Vagina (tissue), 2 donors: ENCODE results near the gene TP53TG5.

Experiments used
- POLR2A ChIP-seq, 2 donors: fragments of 450-650 bp; IDR thresholded peaks; one replicate each; pipeline ENCODE4 v1.6.1; 2017; ENCODE audit warnings: antibody characterized with exemption in 2 of 2, mild to moderate bottlenecking in 2 of 2, moderate library complexity in 2 of 2
- POLR2AphosphoS5 ChIP-seq, 2 donors: sonication (generic); formaldehyde crosslinking; IDR thresholded peaks; one replicate each; pipeline ENCODE4 v1.9.0; 2017; ENCODE audit warnings: antibody characterized with exemption in 2 of 2, mild to moderate bottlenecking in 2 of 2, low read depth in 1 of 2; ENCODE audit not compliant: insufficient read depth in 1 of 2
- TF ChIP-seq, protein P1 (sequence below), 3 experiments: fragments of 450-650 bp in 2 of 3; fragments of 200-600 bp in 1 of 3; sonication (generic) in 1 of 3; IDR thresholded peaks; one replicate each; pipeline ENCODE4 v1.5.1; 2017 to 2019; ENCODE audit warnings: antibody characterized with exemption in 3 of 3, mild to moderate bottlenecking in 2 of 3, moderate library complexity in 2 of 3

DNA sequence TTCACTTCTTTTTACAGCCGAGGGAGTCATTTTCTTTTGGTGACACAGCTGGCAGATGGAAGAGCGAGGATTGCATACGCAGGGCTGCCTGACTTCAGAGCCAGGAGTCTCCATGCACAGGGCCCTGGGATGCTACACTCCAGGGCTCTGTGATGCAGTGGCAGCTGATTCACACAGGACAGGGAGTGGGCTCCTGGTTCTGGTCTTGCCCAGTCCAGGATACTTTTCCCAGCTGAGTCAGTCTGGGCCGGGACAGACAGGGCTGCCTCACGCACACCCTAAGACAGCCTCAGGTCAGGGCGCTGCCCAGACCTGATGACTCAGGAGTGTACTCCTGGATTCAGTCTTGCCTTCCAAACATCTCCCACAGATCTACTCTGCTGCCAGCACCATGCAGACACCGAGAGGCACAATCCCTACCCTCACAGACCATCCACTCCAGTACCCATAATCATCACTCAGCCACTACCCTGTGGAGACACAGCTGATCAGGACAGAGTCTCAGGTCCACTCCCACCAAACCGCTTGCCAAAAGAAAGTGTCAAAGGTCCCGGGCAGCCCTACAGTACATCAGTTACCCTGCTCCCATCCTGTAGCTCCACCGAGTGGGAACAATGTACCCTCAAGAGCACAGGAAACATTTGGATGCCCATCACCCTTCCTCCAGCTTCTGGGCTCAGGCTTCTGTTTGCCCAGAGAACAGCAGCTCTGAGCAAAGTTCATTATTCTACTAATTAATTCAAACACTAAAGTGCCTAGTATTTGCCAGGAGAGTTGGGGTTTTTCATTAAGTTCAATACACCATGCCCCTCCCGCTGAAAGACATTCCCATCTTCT is 41.4 kb downstream of the TP53TG5 start:
- TF ChIP-seq, protein P1, sequence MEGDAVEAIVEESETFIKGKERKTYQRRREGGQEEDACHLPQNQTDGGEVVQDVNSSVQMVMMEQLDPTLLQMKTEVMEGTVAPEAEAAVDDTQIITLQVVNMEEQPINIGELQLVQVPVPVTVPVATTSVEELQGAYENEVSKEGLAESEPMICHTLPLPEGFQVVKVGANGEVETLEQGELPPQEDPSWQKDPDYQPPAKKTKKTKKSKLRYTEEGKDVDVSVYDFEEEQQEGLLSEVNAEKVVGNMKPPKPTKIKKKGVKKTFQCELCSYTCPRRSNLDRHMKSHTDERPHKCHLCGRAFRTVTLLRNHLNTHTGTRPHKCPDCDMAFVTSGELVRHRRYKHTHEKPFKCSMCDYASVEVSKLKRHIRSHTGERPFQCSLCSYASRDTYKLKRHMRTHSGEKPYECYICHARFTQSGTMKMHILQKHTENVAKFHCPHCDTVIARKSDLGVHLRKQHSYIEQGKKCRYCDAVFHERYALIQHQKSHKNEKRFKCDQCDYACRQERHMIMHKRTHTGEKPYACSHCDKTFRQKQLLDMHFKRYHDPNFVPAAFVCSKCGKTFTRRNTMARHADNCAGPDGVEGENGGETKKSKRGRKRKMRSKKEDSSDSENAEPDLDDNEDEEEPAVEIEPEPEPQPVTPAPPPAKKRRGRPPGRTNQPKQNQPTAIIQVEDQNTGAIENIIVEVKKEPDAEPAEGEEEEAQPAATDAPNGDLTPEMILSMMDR (IDR thresholded peaks at IDR 0.05): no peak
- no peak for TF ChIP-seq POLR2A (IDR thresholded peaks at IDR 0.05)
- peak; percentile 52 to 74 for TF ChIP-seq POLR2AphosphoS5 (IDR thresholded peaks at IDR 0.05; ENCODE audit: insufficient read depth in 1 of 2, low read depth in 1 of 2)
